ENCODE data around the gene ADCY5.

ADCY5 gene

GRCh38 chr3:123299581-123299980, 149.3 kb downstream of the ADCY5 start:
- no peaks in the 10 kb centered on the region for H4K20me1 ChIP-seq (ENCODE audit: insufficient read depth, low read length)
- no peak overlapping the region for H3K27ac ChIP-seq (ENCODE audit: low read depth, low read length, poor library complexity, severe bottlenecking)
- H3K9me3 ChIP-seq (ENCODE audit: low read length), result no peaks in the 10 kb centered on the region
- no peaks in the 10 kb centered on the region for H3F3A ChIP-seq (ENCODE audit: insufficient read depth, low read length)
- peaks cover 4% of the 10 kb centered on the region; the same call in 1 of the 2 replicates for H3K27me3 ChIP-seq (ENCODE audit: insufficient read depth, low read length)
- no peaks in the 10 kb centered on the region for H3K79me2 ChIP-seq (ENCODE audit: insufficient read depth, low read length)
- no peak overlapping the region for H3K4me3 ChIP-seq (ENCODE audit: low read depth, low read length, poor library complexity, severe bottlenecking)
- no peak overlapping the region for H2AFZ ChIP-seq (ENCODE audit: low read length)
- no peak overlapping the region for H3K4me2 ChIP-seq (ENCODE audit: low read length)
- no peaks in the 10 kb centered on the region for H3K9me2 ChIP-seq (ENCODE audit: low read depth, low read length)
- no peaks in the 10 kb centered on the region for H3K4me1 ChIP-seq (ENCODE audit: insufficient read depth, low read length, severe bottlenecking)
- no peak overlapping the region for H3K9ac ChIP-seq (ENCODE audit: low read length)
- TF ChIP-seq CTCF (IDR thresholded peaks at IDR 0.05; ENCODE audit: low read length), result no peak
- TF ChIP-seq EZH2 (IDR thresholded peaks at IDR 0.05; ENCODE audit: borderline replicate concordance, low read length), result no peak
- H3K36me3 ChIP-seq (ENCODE audit: insufficient read depth, low read length), result no peaks in the 10 kb centered on the region

DNA sequence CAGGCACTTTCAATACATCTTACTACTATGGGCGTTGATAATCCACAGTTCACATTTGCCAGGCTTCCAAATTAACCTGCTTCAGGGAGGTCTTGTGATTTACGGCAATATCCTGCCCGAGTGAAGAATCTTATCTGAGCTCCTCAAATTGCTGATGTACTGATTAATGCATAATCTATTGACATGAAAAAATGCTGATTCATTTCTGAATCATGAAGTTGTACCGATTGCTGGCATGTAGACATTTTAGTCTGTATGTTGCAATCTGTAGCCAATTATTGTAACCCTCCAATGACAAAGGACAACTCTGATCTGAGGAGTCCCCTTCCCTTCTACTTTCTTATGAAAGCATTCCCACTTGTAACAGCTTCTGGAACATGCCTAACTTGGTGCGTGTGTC, 150.0 kb downstream of the ADCY5 start:
- no peaks in the 10 kb centered on the region for H3K79me2 ChIP-seq (ENCODE audit: insufficient read depth, low read length)
- H3K27me3 ChIP-seq (ENCODE audit: insufficient read depth, low read length), result peaks cover 4% of the 10 kb centered on the region; the same call in 1 of the 2 replicates
- no peaks in the 10 kb centered on the region for H3K4me1 ChIP-seq (ENCODE audit: insufficient read depth, low read length, severe bottlenecking)
- H3K9ac ChIP-seq (ENCODE audit: low read length), result no peak overlapping the region
- no peak for TF ChIP-seq CTCF (IDR thresholded peaks at IDR 0.05; ENCODE audit: low read length)
- TF ChIP-seq EZH2 (IDR thresholded peaks at IDR 0.05; ENCODE audit: borderline replicate concordance, low read length), result no peak
- no peaks in the 10 kb centered on the region for H3K36me3 ChIP-seq (ENCODE audit: insufficient read depth, low read length)
- H2AFZ ChIP-seq (ENCODE audit: low read length), result no peak overlapping the region
- no peaks in the 10 kb centered on the region for H3F3A ChIP-seq (ENCODE audit: insufficient read depth, low read length)
- H3K4me3 ChIP-seq (ENCODE audit: low read depth, low read length, poor library complexity, severe bottlenecking), result no peak overlapping the region
- H3K9me2 ChIP-seq (ENCODE audit: low read depth, low read length), result no peaks in the 10 kb centered on the region
- no peaks in the 10 kb centered on the region for H4K20me1 ChIP-seq (ENCODE audit: insufficient read depth, low read length)
- H3K9me3 ChIP-seq (ENCODE audit: low read length), result no peaks in the 10 kb centered on the region
- H3K27ac ChIP-seq (ENCODE audit: low read depth, low read length, poor library complexity, severe bottlenecking), result no peak overlapping the region
- no peak overlapping the region for H3K4me2 ChIP-seq (ENCODE audit: low read length)

- no peak for TF ChIP-seq EZH2 (IDR thresholded peaks at IDR 0.05; ENCODE audit: borderline replicate concordance, low read length)
- peak; percentile 26; the same call in 1 of the 2 replicates for TF ChIP-seq CTCF (IDR thresholded peaks at IDR 0.05; ENCODE audit: low read length)
- H3K4me3 ChIP-seq (ENCODE audit: low read depth, low read length, poor library complexity, severe bottlenecking), result no peak overlapping the region
- no peaks in the 10 kb centered on the region for H3K4me1 ChIP-seq (ENCODE audit: insufficient read depth, low read length, severe bottlenecking)
- H3K4me2 ChIP-seq (ENCODE audit: low read length), result no peak overlapping the region
- no peak overlapping the region for H3K9ac ChIP-seq (ENCODE audit: low read length)
- no peaks in the 10 kb centered on the region for H3K36me3 ChIP-seq (ENCODE audit: insufficient read depth, low read length)
- no peak overlapping the region for H3K27ac ChIP-seq (ENCODE audit: low read depth, low read length, poor library complexity, severe bottlenecking)
- H3K9me3 ChIP-seq (ENCODE audit: low read length), result no peaks in the 10 kb centered on the region
- H2AFZ ChIP-seq (ENCODE audit: low read length), result no peak overlapping the region
- no peaks in the 10 kb centered on the region for H3F3A ChIP-seq (ENCODE audit: insufficient read depth, low read length)
- H3K79me2 ChIP-seq (ENCODE audit: insufficient read depth, low read length), result no peaks in the 10 kb centered on the region
- no peaks in the 10 kb centered on the region for H3K9me2 ChIP-seq (ENCODE audit: low read depth, low read length)
- peaks cover under 1% of the 10 kb centered on the region; the same call in 1 of the 2 replicates for H3K27me3 ChIP-seq (ENCODE audit: insufficient read depth, low read length)
- H4K20me1 ChIP-seq (ENCODE audit: insufficient read depth, low read length), result no peaks in the 10 kb centered on the region
Observed at GRCh38 chr3:123297627-123297899, 151.3 kb downstream of the ADCY5 start.

Measured in OCI-LY1 (cell line).